T-helper 17 cell (primary cell): ENCODE results near the gene PIK3R5. TPM values are rescaled to one million over a fixed set of nuclear protein-coding genes. Genes with fewer than 3 reads are reported as not detected.

Source experiments
- ATAC-seq: fragments of 150-1000 bp; cut with Tn5 transposase; 2 replicates; pipeline ENCODE4 v1.10.0; 2021; ENCODE audit warnings: mild to moderate bottlenecking, moderate library complexity
- DNase-seq, 3 donors: peaks; one replicate each; pipeline versions ENCODE4 v3.0.0 to v3.0.0-alpha.2; 2020 to 2021
- H3K9me3 ChIP-seq: one replicate; pipeline ENCODE4 v1.7.0; 2013; ENCODE audit warnings: low read length, mild to moderate bottlenecking; ENCODE audit not compliant: control insufficient read depth, poor library complexity, severe bottlenecking
- H3K27ac Mint-ChIP-seq: one replicate; pipeline ENCODE4 v1.8.0; 2022; ENCODE audit warnings: mild to moderate bottlenecking, moderate library complexity, mixed read lengths
- H3K27me3 Mint-ChIP-seq: one replicate; pipeline ENCODE4 v1.8.0; 2022; ENCODE audit warnings: mixed read lengths
- H3K36me3 Mint-ChIP-seq: one replicate; pipeline ENCODE4 v1.8.0; 2022; ENCODE audit warnings: low read depth, mixed read lengths
- H3K4me1 Mint-ChIP-seq: one replicate; pipeline ENCODE4 v1.8.0; 2022; ENCODE audit warnings: mild to moderate bottlenecking, mixed read lengths
- H3K4me3 Mint-ChIP-seq: one replicate; pipeline ENCODE4 v1.8.0; 2022; ENCODE audit warnings: mild to moderate bottlenecking, moderate library complexity, mixed read lengths
- total RNA-seq, 4 donors: library from RNA in 2 of 4; stranded (reverse) in 2 of 4; gene quantifications; one replicate each; pipeline ENCODE4 v1.2.3 and lab custom pipeline; 2022 to 2026

Gene PIK3R5
- total RNA-seq, 2 donors from 2014 or later, result 164 to 177 TPM

- H3K9me3 ChIP-seq, result no peaks in the 10 kb centered on the region
- Mint-ChIP-seq H3K4me1 (peaks cover 53% of the 10 kb centered on the region), H3K36me3 (peaks cover 13% of the 10 kb centered on the region), H3K27ac (peak overlapping the region; percentile 98), H3K4me3 (peak overlapping the region; percentile 41), H3K27me3 (no peaks in the 10 kb centered on the region)
- no peak for DNase-seq
- no peak for ATAC-seq
Measured at GRCh38 chr17:8900626-8901585, 64.6 kb downstream of the PIK3R5 start.

- no peak for DNase-seq
Measured at GRCh38 chr17:8900207-8900606, 65.3 kb downstream of the PIK3R5 start.

GRCh38 chr17:8898636-8899035 is 66.9 kb downstream of the PIK3R5 start:
- H3K27me3 Mint-ChIP-seq, result no peaks in the 10 kb centered on the region
- peak overlapping the region; percentile 98 for H3K27ac Mint-ChIP-seq
- peaks cover 12% of the 10 kb centered on the region for H3K36me3 Mint-ChIP-seq
- ATAC-seq, result no peak
- H3K4me1 Mint-ChIP-seq, result peaks cover 60% of the 10 kb centered on the region
- no peak for DNase-seq
- H3K9me3 ChIP-seq, result no peaks in the 10 kb centered on the region
- peak overlapping the region; percentile 84 for H3K4me3 Mint-ChIP-seq

More at GRCh38 chr17:8900207-8900606, 65.3 kb downstream of the PIK3R5 start:
- H3K4me3 Mint-ChIP-seq, result peak overlapping the region; percentile 12
- peak overlapping the region; percentile 98 for H3K27ac Mint-ChIP-seq
- H3K9me3 ChIP-seq, result no peaks in the 10 kb centered on the region
- peaks cover 14% of the 10 kb centered on the region for H3K36me3 Mint-ChIP-seq
- peaks cover 56% of the 10 kb centered on the region for H3K4me1 Mint-ChIP-seq
- H3K27me3 Mint-ChIP-seq, result no peaks in the 10 kb centered on the region
- ATAC-seq, result no peak

- peaks cover 60% of the 10 kb centered on the region for H3K4me1 Mint-ChIP-seq
- no peak for DNase-seq
- no peaks in the 10 kb centered on the region for H3K9me3 ChIP-seq
- H3K27me3 Mint-ChIP-seq, result no peaks in the 10 kb centered on the region
- H3K36me3 Mint-ChIP-seq, result peaks cover 12% of the 10 kb centered on the region
- H3K27ac Mint-ChIP-seq, result peak overlapping the region; percentile 98
- no peak for ATAC-seq
- peak overlapping the region; percentile 84 for H3K4me3 Mint-ChIP-seq
Measured at GRCh38 chr17:8898126-8898525, 67.4 kb downstream of the PIK3R5 start.

GRCh38 chr17:8896641-8897635 is 68.6 kb downstream of the PIK3R5 start:
- DNase-seq (no peak), ATAC-seq (no peak)
- peak overlapping the region; percentile 98 for H3K27ac Mint-ChIP-seq
- H3K9me3 ChIP-seq, result no peaks in the 10 kb centered on the region
- H3K36me3 Mint-ChIP-seq, result peaks cover 12% of the 10 kb centered on the region
- peaks cover 61% of the 10 kb centered on the region for H3K4me1 Mint-ChIP-seq
- peak overlapping the region; percentile 65 for H3K4me3 Mint-ChIP-seq
- no peaks in the 10 kb centered on the region for H3K27me3 Mint-ChIP-seq

- no peak for DNase-seq
- Mint-ChIP-seq H3K4me3 (no peak overlapping the region), H3K27me3 (no peaks in the 10 kb centered on the region), H3K4me1 (peaks cover 53% of the 10 kb centered on the region), H3K27ac (peak overlapping the region; percentile 98), H3K36me3 (peaks cover 9% of the 10 kb centered on the region)
- no peaks in the 10 kb centered on the region for H3K9me3 ChIP-seq
- ATAC-seq, result no peak
Measured at GRCh38 chr17:8896087-8896486, 69.4 kb downstream of the PIK3R5 start.

- H3K36me3 Mint-ChIP-seq, result peaks cover 9% of the 10 kb centered on the region
- H3K27me3 Mint-ChIP-seq, result no peaks in the 10 kb centered on the region
- H3K9me3 ChIP-seq, result no peaks in the 10 kb centered on the region
- ATAC-seq (no peak), DNase-seq (peak in 1 of 3 donors; percentile 32)
- peak overlapping the region; percentile 98 for H3K27ac Mint-ChIP-seq
- peak overlapping the region; percentile 55 for H3K4me3 Mint-ChIP-seq
- H3K4me1 Mint-ChIP-seq, result peaks cover 48% of the 10 kb centered on the region
Measured at GRCh38 chr17:8894673-8895578, 70.6 kb downstream of the PIK3R5 start.

GRCh38 chr17:8894202-8894671 is 71.3 kb downstream of the PIK3R5 start:
- no peaks in the 10 kb centered on the region for H3K27me3 Mint-ChIP-seq
- no peak overlapping the region for H3K4me3 Mint-ChIP-seq
- H3K9me3 ChIP-seq, result no peaks in the 10 kb centered on the region
- H3K36me3 Mint-ChIP-seq, result peaks cover 9% of the 10 kb centered on the region
- DNase-seq, result no peak
- ATAC-seq, result no peak
- H3K4me1 Mint-ChIP-seq, result peaks cover 46% of the 10 kb centered on the region
- H3K27ac Mint-ChIP-seq, result peak overlapping the region; percentile 98

- H3K9me3 ChIP-seq, result no peaks in the 10 kb centered on the region
- Mint-ChIP-seq H3K27ac (peak overlapping the region; percentile 98), H3K4me3 (no peak overlapping the region), H3K27me3 (no peaks in the 10 kb centered on the region), H3K36me3 (peaks cover 6% of the 10 kb centered on the region), H3K4me1 (peaks cover 40% of the 10 kb centered on the region)
- ATAC-seq (no peak), DNase-seq (no peak)
Measured at GRCh38 chr17:8893621-8894201, 71.8 kb downstream of the PIK3R5 start.

GRCh38 chr17:8893059-8893458 is 72.4 kb downstream of the PIK3R5 start:
- DNase-seq, result no peak
- H3K4me1 Mint-ChIP-seq, result peaks cover 34% of the 10 kb centered on the region
- H3K36me3 Mint-ChIP-seq, result peaks cover 6% of the 10 kb centered on the region
- H3K27me3 Mint-ChIP-seq, result no peaks in the 10 kb centered on the region
- no peaks in the 10 kb centered on the region for H3K9me3 ChIP-seq
- H3K4me3 Mint-ChIP-seq, result peak overlapping the region; percentile 19
- no peak for ATAC-seq
- H3K27ac Mint-ChIP-seq, result peak overlapping the region; percentile 88

GRCh38 chr17:8892338-8892690 is 73.2 kb downstream of the PIK3R5 start:
- no peaks in the 10 kb centered on the region for H3K9me3 ChIP-seq
- H3K36me3 Mint-ChIP-seq, result peaks cover 6% of the 10 kb centered on the region
- no peak for DNase-seq
- no peak for ATAC-seq
- no peak overlapping the region for H3K4me3 Mint-ChIP-seq
- H3K4me1 Mint-ChIP-seq, result peaks cover 28% of the 10 kb centered on the region
- no peaks in the 10 kb centered on the region for H3K27me3 Mint-ChIP-seq
- peak overlapping the region; percentile 88 for H3K27ac Mint-ChIP-seq

- no peaks in the 10 kb centered on the region for H3K27me3 Mint-ChIP-seq
- H3K9me3 ChIP-seq, result no peaks in the 10 kb centered on the region
- H3K4me1 Mint-ChIP-seq, result peaks cover 13% of the 10 kb centered on the region
- H3K27ac Mint-ChIP-seq, result peak overlapping the region; percentile 27
- H3K36me3 Mint-ChIP-seq, result peaks cover 6% of the 10 kb centered on the region
- no peak overlapping the region for H3K4me3 Mint-ChIP-seq
- DNase-seq, result no peak
- ATAC-seq, result no peak
Measured at GRCh38 chr17:8890671-8891070, 74.8 kb downstream of the PIK3R5 start.
